HEK293 (cell line): ENCODE results near the gene ATP5F1A.

Source experiments
- CTCF ChIA-PET: fragments of 350-600 bp; formaldehyde crosslinking; extraction: SDS; loops from one replicate; lab custom pipeline; 2021; ENCODE audit warnings: antibody characterized with exemption; lab: Yijun Ruan, JAX
- POLR2A ChIA-PET: fragments of 300-600 bp; formaldehyde crosslinking; extraction: SDS; loops from one replicate; lab custom pipeline; 2020; ENCODE audit warnings: antibody characterized with exemption, inconsistent platforms; lab: Yijun Ruan, JAX
- H3K27ac ChIP-seq: fragments of 200-500 bp; sonication (Bioruptor generic); 2 replicates; pipeline ENCODE4 v1.5.1; 2014; ENCODE audit warnings: low read depth, low read length, control low read depth, inconsistent platforms; ENCODE audit errors: extremely low read depth
- H3K36me3 ChIP-seq, 2 experiments: fragments of 200-500 bp in 1 of 2; sonication (Bioruptor generic) in 1 of 2; 1 replicate in 1 of 2; 2 replicates in 1 of 2; pipeline ENCODE4 v1.5.1; 2014 to 2017; ENCODE audit warnings: inconsistent platforms in 2 of 2, low read length in 2 of 2; ENCODE audit not compliant: control insufficient read depth in 2 of 2, insufficient read depth in 1 of 2
- H3K4me1 ChIP-seq: fragments of 200-500 bp; sonication (Bioruptor generic); 2 replicates; pipeline ENCODE4 v1.5.1; 2014; ENCODE audit warnings: mild to moderate bottlenecking, low read length, inconsistent platforms; ENCODE audit not compliant: control insufficient read depth, insufficient read depth
- H3K4me3 ChIP-seq: 2 replicates; pipeline ENCODE4 v1.5.1; 2011; ENCODE audit warnings: low read depth, mild to moderate bottlenecking, control low read depth, low read length, moderate library complexity
- H3K9me3 ChIP-seq: fragments of 200-500 bp; sonication (Bioruptor generic); 2 replicates; pipeline ENCODE4 v1.5.1; 2014; ENCODE audit warnings: low read depth, low read length, inconsistent platforms; ENCODE audit not compliant: control insufficient read depth, insufficient read depth
- GLI4 ChIP-seq: fragments of 450-650 bp; formaldehyde crosslinking; IDR thresholded peaks from 2 replicates; pipeline ENCODE4 v1.5.1; 2016; ENCODE audit warnings: missing biosample characterization, missing genetic modification characterization
- KLF10 ChIP-seq: fragments of 450-650 bp; IDR thresholded peaks from 2 replicates; pipeline ENCODE4 v1.5.1; 2018; ENCODE audit warnings: missing biosample characterization, mild to moderate bottlenecking, missing genetic modification characterization
- PRDM1 ChIP-seq: fragments of 450-650 bp; formaldehyde crosslinking; IDR thresholded peaks from 2 replicates; pipeline ENCODE4; 2016; ENCODE audit warnings: missing biosample characterization, missing genetic modification characterization
- SP2 ChIP-seq: fragments of 450-650 bp; formaldehyde crosslinking; IDR thresholded peaks from 2 replicates; pipeline ENCODE4 v1.5.1; 2016; ENCODE audit warnings: missing biosample characterization, missing genetic modification characterization
- ZBTB17 ChIP-seq: fragments of 450-650 bp; formaldehyde crosslinking; IDR thresholded peaks from 2 replicates; pipeline ENCODE4 v1.5.1; 2016; ENCODE audit warnings: missing biosample characterization, missing genetic modification characterization
- ZFHX2 ChIP-seq: fragments of 450-650 bp; formaldehyde crosslinking; conservative IDR thresholded peaks from 2 replicates; pipeline ENCODE4 v1.5.1; 2016; ENCODE audit warnings: missing biosample characterization, missing genetic modification characterization
- ZNF140 ChIP-seq: fragments of 450-650 bp; formaldehyde crosslinking; IDR thresholded peaks from 2 replicates; pipeline ENCODE4 v1.5.1; 2016; ENCODE audit warnings: missing biosample characterization, missing genetic modification characterization
- ZNF155 ChIP-seq: fragments of 450-650 bp; formaldehyde crosslinking; IDR thresholded peaks from 2 replicates; pipeline ENCODE4 v1.5.1; 2016; ENCODE audit warnings: missing biosample characterization, missing genetic modification characterization
- ZNF2 ChIP-seq: fragments of 450-650 bp; formaldehyde crosslinking; IDR thresholded peaks from 2 replicates; pipeline ENCODE4 v1.5.1; 2016; ENCODE audit warnings: missing biosample characterization, missing genetic modification characterization
- ZNF350 ChIP-seq: fragments of 450-650 bp; formaldehyde crosslinking; IDR thresholded peaks from 2 replicates; pipeline ENCODE4 v1.5.0; 2017; ENCODE audit warnings: missing biosample characterization, mild to moderate bottlenecking, missing genetic modification characterization
- ZNF354C ChIP-seq: fragments of 450-650 bp; formaldehyde crosslinking; IDR thresholded peaks from 2 replicates; pipeline ENCODE4 v1.5.1; 2016; ENCODE audit warnings: missing biosample characterization, missing genetic modification characterization, low read depth, borderline replicate concordance
- ZNF549 ChIP-seq: fragments of 450-650 bp; IDR thresholded peaks from 2 replicates; pipeline ENCODE4 v1.5.1; 2018; ENCODE audit warnings: missing biosample characterization, missing genetic modification characterization, mild to moderate bottlenecking, inconsistent platforms, moderate library complexity
- ZNF623 ChIP-seq: fragments of 450-650 bp; formaldehyde crosslinking; IDR thresholded peaks from 2 replicates; pipeline ENCODE4 v1.5.1; 2016; ENCODE audit warnings: missing biosample characterization, missing genetic modification characterization
- ZNF629 ChIP-seq: fragments of 450-650 bp; formaldehyde crosslinking; IDR thresholded peaks from 2 replicates; pipeline ENCODE4 v1.5.1; 2017; ENCODE audit warnings: missing biosample characterization, missing genetic modification characterization
- ZNF843 ChIP-seq: fragments of 450-650 bp; formaldehyde crosslinking; IDR thresholded peaks from 2 replicates; pipeline ENCODE4 v1.5.1; 2016; ENCODE audit warnings: missing biosample characterization, missing genetic modification characterization
- TF ChIP-seq, protein P1 (sequence below): fragments of 450-650 bp; formaldehyde crosslinking; IDR thresholded peaks from 2 replicates; pipeline ENCODE4 v1.5.1; 2017; ENCODE audit warnings: missing biosample characterization, missing genetic modification characterization
- TF ChIP-seq, protein P2 (sequence below): fragments of 450-650 bp; formaldehyde crosslinking; IDR thresholded peaks from 2 replicates; pipeline ENCODE4 v1.5.1; 2016; ENCODE audit warnings: missing biosample characterization, missing genetic modification characterization
- TF ChIP-seq, protein P3 (sequence below): sonication (generic); formaldehyde crosslinking; IDR thresholded peaks from 2 replicates; pipeline ENCODE4 v1.8.1; 2022; ENCODE audit warnings: mild to moderate bottlenecking, moderate library complexity, missing genetic modification reagents
- TF ChIP-seq, protein P4 (sequence below): fragments of 450-650 bp; formaldehyde crosslinking; IDR thresholded peaks from 2 replicates; pipeline ENCODE4 v1.5.1; 2016; ENCODE audit warnings: missing biosample characterization, missing genetic modification characterization

ATP5F1A gene

DNA sequence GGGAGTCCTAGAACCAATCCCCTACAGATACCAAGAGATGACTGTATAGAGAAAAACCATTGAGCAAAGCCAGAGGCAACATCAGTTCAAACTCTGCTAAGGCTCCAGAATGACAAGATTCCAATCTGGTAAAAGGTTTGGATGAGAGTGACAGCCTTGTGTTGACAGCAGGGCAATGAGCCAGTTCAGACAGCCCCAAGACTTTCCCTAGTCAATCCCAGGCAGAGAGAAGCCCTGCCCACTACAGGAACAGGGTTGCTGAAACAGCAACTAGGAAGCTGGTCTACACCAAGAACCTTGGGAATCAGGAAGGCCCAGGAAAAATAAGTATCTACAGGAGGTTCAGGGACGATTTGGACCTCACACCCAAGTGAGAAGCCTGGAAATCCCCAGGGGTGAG, 29.3 kb downstream of the ATP5F1A start:
- H3K4me3 ChIP-seq: no peak overlapping the region
- H3K9me3 ChIP-seq: no peaks in the 10 kb centered on the region
- no peaks in the 10 kb centered on the region for H3K4me1 ChIP-seq
- POLR2A ChIA-PET: no interaction called here
- H3K27ac ChIP-seq: no peak overlapping the region
- H3K36me3 ChIP-seq: no peaks in the 10 kb centered on the region
- 0 out of 2 replicates have a peak, but pooled peaks have one; percentile 19 for TF ChIP-seq PRDM1
- TF ChIP-seq KLF10: no peak
- CTCF ChIA-PET: interaction anchor here (1.0 kb wide), 1 partner anchor 76 kb away, joined by 3 read pairs; no protein-coding TSS in a partner anchor

DNA sequence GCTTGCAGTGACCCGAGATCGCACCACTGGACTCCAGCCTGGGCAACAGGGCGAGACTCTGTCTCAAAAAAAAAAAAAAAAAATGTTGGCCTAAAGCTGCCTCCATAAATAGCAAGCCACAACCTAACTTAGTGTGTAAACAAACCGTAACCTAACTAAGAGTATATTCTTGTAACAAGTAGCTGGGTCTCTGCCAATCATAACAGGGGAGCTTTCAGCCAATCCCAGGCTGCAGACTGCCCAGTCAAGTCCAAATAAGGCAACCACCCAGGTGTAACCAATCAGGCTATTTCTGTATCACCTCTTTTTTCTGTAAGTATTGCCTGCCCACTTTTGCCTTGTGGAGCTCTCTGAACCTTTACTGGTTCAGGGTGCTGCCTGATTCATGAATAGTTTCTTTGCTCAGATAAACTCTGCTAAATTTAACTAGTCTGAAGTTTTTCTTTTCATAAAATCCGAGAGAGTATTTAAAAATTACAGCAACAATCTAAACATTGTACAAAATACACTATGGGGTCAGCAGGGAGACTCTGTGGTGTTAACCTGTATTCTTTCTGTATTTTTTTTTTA, 30.6 kb downstream of the ATP5F1A start:
- CTCF ChIA-PET: interaction anchor here (0.6 to 0.9 kb wide), 7 partner anchors 14 to 466 kb away, joined by 3 to 5 read pairs (median 3); no protein-coding TSS in a partner anchor
- Histone ChIP-seq H3K9me3 (no peaks in the 10 kb centered on the region), H3K36me3 (no peaks in the 10 kb centered on the region), H3K27ac (no peak overlapping the region), H3K4me1 (no peaks in the 10 kb centered on the region), H3K4me3 (no peak overlapping the region)
- POLR2A ChIA-PET: interaction anchor here (0.6 kb wide), 1 partner anchor 1983 kb away, joined by 5 read pairs; no protein-coding TSS in a partner anchor
- TF ChIP-seq ZBTB17 (tag by site-specific recombination): no peak
- peak; percentile 98 for TF ChIP-seq ZNF549 (tag by site-specific recombination)

DNA sequence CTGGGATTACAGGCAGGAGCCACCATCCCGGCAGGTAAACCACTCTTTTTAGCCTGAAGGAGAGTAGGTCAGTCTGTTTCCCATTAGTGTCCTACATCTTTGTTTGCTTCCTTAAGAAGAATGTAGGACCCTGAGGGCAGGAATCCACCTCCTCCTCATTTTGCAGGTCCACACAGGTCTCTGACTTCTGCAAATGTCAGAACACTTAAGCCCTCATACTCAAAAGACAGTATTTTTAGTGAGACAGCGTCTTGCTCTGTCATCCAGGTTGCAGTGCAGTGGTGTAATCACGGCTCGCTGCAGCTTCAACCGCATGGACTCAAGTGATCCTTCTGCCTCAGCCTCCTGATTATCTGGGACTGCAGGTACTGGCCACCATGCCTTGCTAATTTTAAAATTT, 35.3 kb downstream of the ATP5F1A start:
- Histone ChIP-seq H3K36me3 (no peaks in the 10 kb centered on the region), H3K4me1 (no peaks in the 10 kb centered on the region), H3K9me3 (no peaks in the 10 kb centered on the region), H3K4me3 (no peak overlapping the region), H3K27ac (no peak overlapping the region)
- TF ChIP-seq ZNF140 (tag by site-specific recombination) (no peak), ZNF623 (tag by site-specific recombination) (no peak), ZFHX2 (tag by site-specific recombination) (no peak), ZNF843 (tag by site-specific recombination) (no peak), ZNF155 (tag by site-specific recombination) (no peak), ZNF2 (tag by site-specific recombination) (no peak)
- TF ChIP-seq, protein P1, sequence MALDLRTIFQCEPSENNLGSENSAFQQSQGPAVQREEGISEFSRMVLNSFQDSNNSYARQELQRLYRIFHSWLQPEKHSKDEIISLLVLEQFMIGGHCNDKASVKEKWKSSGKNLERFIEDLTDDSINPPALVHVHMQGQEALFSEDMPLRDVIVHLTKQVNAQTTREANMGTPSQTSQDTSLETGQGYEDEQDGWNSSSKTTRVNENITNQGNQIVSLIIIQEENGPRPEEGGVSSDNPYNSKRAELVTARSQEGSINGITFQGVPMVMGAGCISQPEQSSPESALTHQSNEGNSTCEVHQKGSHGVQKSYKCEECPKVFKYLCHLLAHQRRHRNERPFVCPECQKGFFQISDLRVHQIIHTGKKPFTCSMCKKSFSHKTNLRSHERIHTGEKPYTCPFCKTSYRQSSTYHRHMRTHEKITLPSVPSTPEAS (tag by site-specific recombination): no peak
- TF ChIP-seq, protein P2, sequence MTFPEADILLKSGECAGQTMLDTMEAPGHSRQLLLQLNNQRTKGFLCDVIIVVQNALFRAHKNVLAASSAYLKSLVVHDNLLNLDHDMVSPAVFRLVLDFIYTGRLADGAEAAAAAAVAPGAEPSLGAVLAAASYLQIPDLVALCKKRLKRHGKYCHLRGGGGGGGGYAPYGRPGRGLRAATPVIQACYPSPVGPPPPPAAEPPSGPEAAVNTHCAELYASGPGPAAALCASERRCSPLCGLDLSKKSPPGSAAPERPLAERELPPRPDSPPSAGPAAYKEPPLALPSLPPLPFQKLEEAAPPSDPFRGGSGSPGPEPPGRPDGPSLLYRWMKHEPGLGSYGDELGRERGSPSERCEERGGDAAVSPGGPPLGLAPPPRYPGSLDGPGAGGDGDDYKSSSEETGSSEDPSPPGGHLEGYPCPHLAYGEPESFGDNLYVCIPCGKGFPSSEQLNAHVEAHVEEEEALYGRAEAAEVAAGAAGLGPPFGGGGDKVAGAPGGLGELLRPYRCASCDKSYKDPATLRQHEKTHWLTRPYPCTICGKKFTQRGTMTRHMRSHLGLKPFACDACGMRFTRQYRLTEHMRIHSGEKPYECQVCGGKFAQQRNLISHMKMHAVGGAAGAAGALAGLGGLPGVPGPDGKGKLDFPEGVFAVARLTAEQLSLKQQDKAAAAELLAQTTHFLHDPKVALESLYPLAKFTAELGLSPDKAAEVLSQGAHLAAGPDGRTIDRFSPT (tag by site-specific recombination): no peak
- TF ChIP-seq, protein P3, sequence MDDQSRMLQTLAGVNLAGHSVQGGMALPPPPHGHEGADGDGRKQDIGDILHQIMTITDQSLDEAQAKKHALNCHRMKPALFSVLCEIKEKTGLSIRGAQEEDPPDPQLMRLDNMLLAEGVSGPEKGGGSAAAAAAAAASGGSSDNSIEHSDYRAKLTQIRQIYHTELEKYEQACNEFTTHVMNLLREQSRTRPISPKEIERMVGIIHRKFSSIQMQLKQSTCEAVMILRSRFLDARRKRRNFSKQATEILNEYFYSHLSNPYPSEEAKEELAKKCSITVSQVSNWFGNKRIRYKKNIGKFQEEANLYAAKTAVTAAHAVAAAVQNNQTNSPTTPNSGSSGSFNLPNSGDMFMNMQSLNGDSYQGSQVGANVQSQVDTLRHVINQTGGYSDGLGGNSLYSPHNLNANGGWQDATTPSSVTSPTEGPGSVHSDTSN (CRISPR knock-in tag): no peak
- ChIA-PET CTCF (interaction anchor here (0.7 to 1.6 kb wide), 2 partner anchors 11 to 375 kb away, joined by 3 to 7 read pairs; no protein-coding TSS in a partner anchor), POLR2A (no interaction called here)

DNA sequence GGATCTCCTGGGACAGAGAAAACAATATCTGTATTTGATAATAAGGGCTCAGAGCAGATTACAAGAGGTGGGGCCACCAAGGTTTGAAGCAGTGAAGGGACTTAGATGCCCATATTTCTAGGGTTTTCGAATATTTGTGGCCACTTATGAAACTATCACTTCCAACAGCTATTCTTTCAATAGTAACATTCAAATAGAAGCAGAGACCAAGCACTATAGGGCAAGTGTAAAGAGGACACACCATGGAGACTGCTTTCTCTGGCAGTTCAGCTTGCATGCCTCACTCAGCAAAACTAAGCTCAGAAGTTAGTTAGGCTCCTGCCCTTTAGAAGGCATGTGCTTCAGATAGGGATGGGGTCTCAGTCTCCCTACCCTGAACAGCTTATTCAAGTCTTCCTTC, 36.3 kb downstream of the ATP5F1A start:
- H3K9me3 ChIP-seq: no peaks in the 10 kb centered on the region
- no peaks in the 10 kb centered on the region for H3K4me1 ChIP-seq
- ChIA-PET POLR2A (no interaction called here), CTCF (interaction anchor here (0.6 to 1.1 kb wide), 4 partner anchors 12 to 88 kb away, joined by 3 to 9 read pairs (median 4); partner anchors contain the start of gene HAUS1)
- H3K36me3 ChIP-seq: no peaks in the 10 kb centered on the region
- H3K27ac ChIP-seq: no peak overlapping the region
- no peak overlapping the region for H3K4me3 ChIP-seq
- no peak for TF ChIP-seq ZNF354C (tag by site-specific recombination)
- TF ChIP-seq, protein P4, sequence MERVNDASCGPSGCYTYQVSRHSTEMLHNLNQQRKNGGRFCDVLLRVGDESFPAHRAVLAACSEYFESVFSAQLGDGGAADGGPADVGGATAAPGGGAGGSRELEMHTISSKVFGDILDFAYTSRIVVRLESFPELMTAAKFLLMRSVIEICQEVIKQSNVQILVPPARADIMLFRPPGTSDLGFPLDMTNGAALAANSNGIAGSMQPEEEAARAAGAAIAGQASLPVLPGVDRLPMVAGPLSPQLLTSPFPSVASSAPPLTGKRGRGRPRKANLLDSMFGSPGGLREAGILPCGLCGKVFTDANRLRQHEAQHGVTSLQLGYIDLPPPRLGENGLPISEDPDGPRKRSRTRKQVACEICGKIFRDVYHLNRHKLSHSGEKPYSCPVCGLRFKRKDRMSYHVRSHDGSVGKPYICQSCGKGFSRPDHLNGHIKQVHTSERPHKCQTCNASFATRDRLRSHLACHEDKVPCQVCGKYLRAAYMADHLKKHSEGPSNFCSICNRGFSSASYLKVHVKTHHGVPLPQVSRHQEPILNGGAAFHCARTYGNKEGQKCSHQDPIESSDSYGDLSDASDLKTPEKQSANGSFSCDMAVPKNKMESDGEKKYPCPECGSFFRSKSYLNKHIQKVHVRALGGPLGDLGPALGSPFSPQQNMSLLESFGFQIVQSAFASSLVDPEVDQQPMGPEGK: no peak
- TF ChIP-seq ZNF140 (tag by site-specific recombination): no peak
- no peak for TF ChIP-seq GLI4 (tag by site-specific recombination)
- TF ChIP-seq SP2: no peak
- TF ChIP-seq ZNF629: no peak
- TF ChIP-seq ZNF350 (tag by site-specific recombination): no peak
